ENCODE measurements around the gene TCF23.
"Not testable (repeated sequence)": the region's sequence is repeated elsewhere in the genome, so short reads cannot be mapped to it uniquely, and the experiment has no call there.

Gene TCF23

GRCh38 chr2:27175781-27176180 lies 27.0 kb downstream of the TCF23 start:
- H3K36me3 ChIP-seq (ENCODE audit: control insufficient read depth, insufficient read depth, low read length); H3K4me1 ChIP-seq (ENCODE audit: control insufficient read depth, insufficient read depth, low read length); H3K4me3 ChIP-seq (ENCODE audit: low read depth, low read length); H3K27me3 ChIP-seq (ENCODE audit: control insufficient read depth, insufficient read depth, low read length); H3K27ac ChIP-seq (ENCODE audit: low read depth, low read length); H3K9ac ChIP-seq (ENCODE audit: low read depth, low read length); H3K9me3 ChIP-seq (ENCODE audit: control insufficient read depth, insufficient read depth, low read length): not testable (repeated sequence)

- no peak overlapping the region for H3K9ac ChIP-seq (ENCODE audit: low read depth, low read length)
- no peaks in the 10 kb centered on the region for H3K9me3 ChIP-seq (ENCODE audit: control insufficient read depth, insufficient read depth, low read length)
- H3K4me3 ChIP-seq (ENCODE audit: low read depth, low read length), result no peak overlapping the region
- H3K36me3 ChIP-seq (ENCODE audit: control insufficient read depth, insufficient read depth, low read length), result no peaks in the 10 kb centered on the region
- H3K4me1 ChIP-seq (ENCODE audit: control insufficient read depth, insufficient read depth, low read length), result no peaks in the 10 kb centered on the region
- H3K27me3 ChIP-seq (ENCODE audit: control insufficient read depth, insufficient read depth, low read length), result no peaks in the 10 kb centered on the region
- no peak overlapping the region for H3K27ac ChIP-seq (ENCODE audit: low read depth, low read length)
These were observed 28.9 kb downstream of the TCF23 start for GRCh38 chr2:27177441-27178351.

GRCh38 chr2:27178469-27178868 lies 29.7 kb downstream of the TCF23 start:
- Histone ChIP-seq H3K4me3 (ENCODE audit: low read depth, low read length) (no peak overlapping the region), H3K27me3 (ENCODE audit: control insufficient read depth, insufficient read depth, low read length) (no peaks in the 10 kb centered on the region), H3K9ac (ENCODE audit: low read depth, low read length) (no peak overlapping the region), H3K27ac (ENCODE audit: low read depth, low read length) (no peak overlapping the region), H3K4me1 (ENCODE audit: control insufficient read depth, insufficient read depth, low read length) (no peaks in the 10 kb centered on the region), H3K9me3 (ENCODE audit: control insufficient read depth, insufficient read depth, low read length) (no peaks in the 10 kb centered on the region), H3K36me3 (ENCODE audit: control insufficient read depth, insufficient read depth, low read length) (no peaks in the 10 kb centered on the region)

- Histone ChIP-seq H3K4me1 (ENCODE audit: control insufficient read depth, insufficient read depth, low read length) (no peaks in the 10 kb centered on the region), H3K9ac (ENCODE audit: low read depth, low read length) (no peak overlapping the region), H3K9me3 (ENCODE audit: control insufficient read depth, insufficient read depth, low read length) (no peaks in the 10 kb centered on the region), H3K27ac (ENCODE audit: low read depth, low read length) (no peak overlapping the region), H3K4me3 (ENCODE audit: low read depth, low read length) (no peak overlapping the region), H3K27me3 (ENCODE audit: control insufficient read depth, insufficient read depth, low read length) (no peaks in the 10 kb centered on the region), H3K36me3 (ENCODE audit: control insufficient read depth, insufficient read depth, low read length) (no peaks in the 10 kb centered on the region)
These were observed 30.7 kb downstream of the TCF23 start for GRCh38 chr2:27179344-27180000.

GRCh38 chr2:27182346-27182745 lies 33.5 kb downstream of the TCF23 start:
- Histone ChIP-seq H3K9ac (ENCODE audit: low read depth, low read length) (no peak overlapping the region), H3K27me3 (ENCODE audit: control insufficient read depth, insufficient read depth, low read length) (no peaks in the 10 kb centered on the region), H3K36me3 (ENCODE audit: control insufficient read depth, insufficient read depth, low read length) (no peaks in the 10 kb centered on the region), H3K4me3 (ENCODE audit: low read depth, low read length) (no peak overlapping the region), H3K9me3 (ENCODE audit: control insufficient read depth, insufficient read depth, low read length) (no peaks in the 10 kb centered on the region), H3K27ac (ENCODE audit: low read depth, low read length) (no peak overlapping the region), H3K4me1 (ENCODE audit: control insufficient read depth, insufficient read depth, low read length) (no peaks in the 10 kb centered on the region)

- H3K27me3 ChIP-seq (ENCODE audit: control insufficient read depth, insufficient read depth, low read length), result no peaks in the 10 kb centered on the region
- H3K36me3 ChIP-seq (ENCODE audit: control insufficient read depth, insufficient read depth, low read length), result no peaks in the 10 kb centered on the region
- no peaks in the 10 kb centered on the region for H3K4me1 ChIP-seq (ENCODE audit: control insufficient read depth, insufficient read depth, low read length)
- no peak overlapping the region for H3K4me3 ChIP-seq (ENCODE audit: low read depth, low read length)
- H3K9ac ChIP-seq (ENCODE audit: low read depth, low read length), result no peak overlapping the region
- H3K27ac ChIP-seq (ENCODE audit: low read depth, low read length), result no peak overlapping the region
- H3K9me3 ChIP-seq (ENCODE audit: control insufficient read depth, insufficient read depth, low read length), result no peaks in the 10 kb centered on the region
These were observed 35.3 kb downstream of the TCF23 start for GRCh38 chr2:27184115-27184514.

GRCh38 chr2:27185331-27186026 lies 36.7 kb downstream of the TCF23 start:
- no peaks in the 10 kb centered on the region for H3K4me1 ChIP-seq (ENCODE audit: control insufficient read depth, insufficient read depth, low read length)
- H3K9ac ChIP-seq (ENCODE audit: low read depth, low read length), result no peak overlapping the region

GRCh38 chr2:27186613-27187345 lies 38.0 kb downstream of the TCF23 start:
- H3K36me3 ChIP-seq (ENCODE audit: control insufficient read depth, insufficient read depth, low read length), result no peaks in the 10 kb centered on the region
- no peaks in the 10 kb centered on the region for H3K27me3 ChIP-seq (ENCODE audit: control insufficient read depth, insufficient read depth, low read length)
- no peak overlapping the region for H3K4me3 ChIP-seq (ENCODE audit: low read depth, low read length)
- H3K27ac ChIP-seq (ENCODE audit: low read depth, low read length), result no peak overlapping the region
- H3K9me3 ChIP-seq (ENCODE audit: control insufficient read depth, insufficient read depth, low read length), result no peaks in the 10 kb centered on the region
- H3K4me1 ChIP-seq (ENCODE audit: control insufficient read depth, insufficient read depth, low read length), result no peaks in the 10 kb centered on the region
- H3K9ac ChIP-seq (ENCODE audit: low read depth, low read length), result no peak overlapping the region

More at GRCh38 chr2:27185331-27186026, 36.7 kb downstream of the TCF23 start:
- no peaks in the 10 kb centered on the region for H3K36me3 ChIP-seq (ENCODE audit: control insufficient read depth, insufficient read depth, low read length)
- H3K27me3 ChIP-seq (ENCODE audit: control insufficient read depth, insufficient read depth, low read length), result no peaks in the 10 kb centered on the region
- no peak overlapping the region for H3K27ac ChIP-seq (ENCODE audit: low read depth, low read length)
- H3K4me3 ChIP-seq (ENCODE audit: low read depth, low read length), result no peak overlapping the region
- H3K9me3 ChIP-seq (ENCODE audit: control insufficient read depth, insufficient read depth, low read length), result no peaks in the 10 kb centered on the region

GRCh38 chr2:27189989-27190388 lies 41.2 kb downstream of the TCF23 start:
- no peaks in the 10 kb centered on the region for H3K27me3 ChIP-seq (ENCODE audit: control insufficient read depth, insufficient read depth, low read length)
- no peaks in the 10 kb centered on the region for H3K4me1 ChIP-seq (ENCODE audit: control insufficient read depth, insufficient read depth, low read length)
- no peak overlapping the region for H3K4me3 ChIP-seq (ENCODE audit: low read depth, low read length)
- no peak overlapping the region for H3K27ac ChIP-seq (ENCODE audit: low read depth, low read length)
- no peaks in the 10 kb centered on the region for H3K9me3 ChIP-seq (ENCODE audit: control insufficient read depth, insufficient read depth, low read length)
- no peaks in the 10 kb centered on the region for H3K36me3 ChIP-seq (ENCODE audit: control insufficient read depth, insufficient read depth, low read length)
- H3K9ac ChIP-seq (ENCODE audit: low read depth, low read length), result no peak overlapping the region

- H3K27me3 ChIP-seq (ENCODE audit: control insufficient read depth, insufficient read depth, low read length), result no peaks in the 10 kb centered on the region
- H3K9ac ChIP-seq (ENCODE audit: low read depth, low read length), result no peak overlapping the region
- no peaks in the 10 kb centered on the region for H3K9me3 ChIP-seq (ENCODE audit: control insufficient read depth, insufficient read depth, low read length)
- no peaks in the 10 kb centered on the region for H3K36me3 ChIP-seq (ENCODE audit: control insufficient read depth, insufficient read depth, low read length)
- H3K27ac ChIP-seq (ENCODE audit: low read depth, low read length), result no peak overlapping the region
- no peaks in the 10 kb centered on the region for H3K4me1 ChIP-seq (ENCODE audit: control insufficient read depth, insufficient read depth, low read length)
- H3K4me3 ChIP-seq (ENCODE audit: low read depth, low read length), result no peak overlapping the region
These were observed 42.4 kb downstream of the TCF23 start for GRCh38 chr2:27191070-27191829.
